GM18508 (cell line): ENCODE data around the gene DDOST.

Experiments used
- ATAC-seq: cut with Tn5 transposase; IDR thresholded peaks from one replicate; pipeline ENCODE4 v1.9.1; 2021; ENCODE audit warnings: moderate number of reproducible peaks; ENCODE audit not compliant: insufficient read depth, unreplicated experiment

Gene DDOST

GRCh38 chr1:20663969-20664715 is 3.0 kb upstream of the DDOST start:
- ATAC-seq, result no peak

- ATAC-seq, result no peak
Measured at GRCh38 chr1:20663365-20663764, 2.2 kb upstream of the DDOST start.

DNA sequence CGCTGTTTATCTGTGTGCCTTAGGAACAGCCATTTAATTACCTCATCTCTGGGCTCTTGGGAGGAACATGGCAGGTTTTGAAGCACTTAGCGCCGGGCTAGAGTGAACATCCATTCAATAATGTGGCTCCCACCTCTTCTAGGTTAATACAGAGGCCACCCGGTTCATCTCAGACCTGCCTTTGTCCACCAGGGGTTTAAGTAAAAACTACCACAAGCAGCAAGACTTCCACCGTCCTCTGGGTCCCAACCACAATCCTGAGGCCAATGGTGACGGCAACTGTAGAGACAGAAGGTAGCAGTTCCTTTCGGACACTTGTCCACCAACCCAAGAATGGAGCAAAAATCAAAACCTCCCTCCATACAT is 924 bp upstream of the DDOST start:
- no peak for ATAC-seq

DNA sequence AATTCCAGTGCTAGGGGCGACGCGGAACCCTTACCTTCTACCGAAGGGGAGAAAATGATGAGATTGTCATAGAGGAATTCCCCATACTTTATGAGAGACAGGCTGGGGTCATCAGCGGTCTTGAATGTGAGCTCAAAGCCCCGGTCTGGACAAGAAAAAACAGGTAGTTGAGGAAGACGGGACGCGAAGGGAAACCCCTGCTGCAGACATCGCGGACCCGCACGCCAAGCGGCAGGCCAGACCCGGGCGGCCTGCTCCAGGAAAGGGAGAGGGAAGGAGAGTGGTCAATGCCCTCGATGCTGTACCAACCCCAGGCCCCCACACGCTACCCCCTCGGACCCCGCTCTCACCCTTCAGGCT is 342 bp downstream of the DDOST start:
- ATAC-seq, result no peak

- ATAC-seq, result no peak
Measured at GRCh38 chr1:20660363-20660762, 806 bp downstream of the DDOST start.

DNA sequence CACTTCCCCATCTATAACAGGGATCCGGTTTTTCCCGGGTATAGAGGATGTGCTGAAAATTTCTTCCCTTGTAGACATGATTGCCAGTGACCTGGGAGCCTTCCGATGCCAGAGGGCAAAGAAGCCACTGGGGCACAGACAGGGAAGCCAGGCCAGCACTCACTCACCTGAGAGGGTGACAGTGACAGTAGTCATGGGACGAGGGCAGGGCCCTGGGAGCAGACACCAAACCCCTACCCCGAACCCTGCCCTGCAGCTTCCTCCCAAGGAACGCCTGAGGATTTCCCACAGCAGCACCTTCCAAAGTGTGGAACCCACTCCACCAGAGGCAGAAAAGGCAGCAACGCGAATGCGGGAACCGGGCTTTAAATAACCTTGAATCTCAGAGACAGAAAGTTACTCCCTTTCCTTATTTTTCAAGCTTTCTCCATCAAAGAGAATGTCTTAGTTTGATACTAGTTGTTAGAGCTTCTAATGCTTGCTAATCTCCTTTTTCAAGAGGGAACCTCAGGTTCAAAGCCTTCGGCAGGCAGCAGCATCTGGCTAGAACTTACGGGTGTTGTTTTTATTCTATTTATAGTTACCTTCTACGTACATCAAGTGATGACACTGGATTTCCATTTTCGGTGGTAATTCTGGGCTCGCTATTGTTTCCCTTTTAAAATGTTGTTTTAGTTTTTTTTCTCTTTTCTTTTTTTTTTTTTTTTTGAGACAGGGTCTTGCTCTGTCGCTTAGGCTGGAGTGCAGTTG is 2.8 kb downstream of the DDOST start:
- no peak for ATAC-seq

- ATAC-seq, result no peak
Measured at GRCh38 chr1:20657024-20657423, 4.1 kb downstream of the DDOST start.

GRCh38 chr1:20654104-20654690 is 7.0 kb downstream of the DDOST start:
- ATAC-seq, result no peak

- ATAC-seq, result no peak
Measured at GRCh38 chr1:20652300-20652699, 8.9 kb downstream of the DDOST start.

- ATAC-seq, result no peak
Measured at GRCh38 chr1:20648946-20649345, 12.2 kb downstream of the DDOST start.

- no peak for ATAC-seq
Measured at GRCh38 chr1:20648438-20648837, 12.7 kb downstream of the DDOST start.

GRCh38 chr1:20645414-20645813 is 15.8 kb downstream of the DDOST start:
- ATAC-seq, result no peak

DNA sequence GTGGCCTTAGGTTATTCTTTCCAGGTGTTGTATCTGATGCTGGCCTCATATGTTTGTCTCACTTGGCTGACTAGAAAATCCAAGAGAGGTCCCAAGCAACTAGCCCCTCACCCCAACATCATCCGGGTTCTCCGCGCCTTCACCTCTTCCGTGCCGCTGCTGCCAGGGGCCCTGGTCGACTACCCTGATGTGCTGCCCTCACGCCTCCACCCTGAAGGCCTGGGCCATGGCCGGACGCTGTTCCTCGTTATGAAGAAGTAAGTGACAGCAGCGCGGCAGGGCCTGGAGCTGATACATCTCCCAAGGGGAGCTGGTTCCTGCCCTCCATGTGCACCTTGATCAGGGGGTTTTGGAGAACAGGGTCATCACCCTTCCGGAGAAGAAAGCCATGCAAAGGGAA is 16.8 kb downstream of the DDOST start:
- ATAC-seq, result no peak

DNA sequence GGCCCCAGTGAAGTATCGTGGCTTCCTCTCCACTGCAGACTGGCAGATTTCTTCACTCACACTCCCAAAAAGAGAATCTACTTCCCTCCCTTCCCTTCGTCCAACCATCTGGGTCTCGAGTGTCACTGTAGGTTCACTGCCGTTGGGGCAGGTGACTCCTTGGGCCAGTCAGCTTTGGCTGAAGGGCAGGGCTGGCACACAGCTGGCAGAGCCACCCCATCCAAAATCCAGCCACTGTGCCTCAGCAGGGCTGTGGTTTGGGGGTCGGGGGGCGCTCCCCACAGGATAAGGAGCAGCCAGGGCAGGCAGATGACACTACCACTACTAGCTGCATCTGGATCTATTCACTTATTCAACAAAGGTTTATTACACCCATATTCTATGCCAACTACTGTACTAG is 18.1 kb downstream of the DDOST start:
- no peak for ATAC-seq

DNA sequence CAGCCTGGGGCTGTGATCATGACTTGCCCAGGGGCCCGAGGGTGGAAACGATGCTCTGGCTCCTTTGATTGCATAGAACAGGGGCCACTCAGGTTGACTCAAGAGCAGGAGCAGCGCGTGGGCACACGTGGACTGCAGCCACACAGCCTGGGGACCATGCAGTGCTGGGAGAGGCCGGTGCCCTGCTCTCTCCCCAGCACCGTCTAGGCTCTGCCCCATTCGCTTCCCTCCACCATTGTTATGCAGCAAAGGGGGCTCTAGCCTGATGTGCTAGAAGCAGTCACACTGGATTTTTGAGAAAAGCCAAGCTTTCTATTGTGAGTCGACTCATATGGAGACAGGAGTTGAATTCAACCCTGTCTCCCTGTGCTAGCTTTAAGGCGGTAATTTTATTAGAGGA is 19.2 kb downstream of the DDOST start:
- no peak for ATAC-seq

DNA sequence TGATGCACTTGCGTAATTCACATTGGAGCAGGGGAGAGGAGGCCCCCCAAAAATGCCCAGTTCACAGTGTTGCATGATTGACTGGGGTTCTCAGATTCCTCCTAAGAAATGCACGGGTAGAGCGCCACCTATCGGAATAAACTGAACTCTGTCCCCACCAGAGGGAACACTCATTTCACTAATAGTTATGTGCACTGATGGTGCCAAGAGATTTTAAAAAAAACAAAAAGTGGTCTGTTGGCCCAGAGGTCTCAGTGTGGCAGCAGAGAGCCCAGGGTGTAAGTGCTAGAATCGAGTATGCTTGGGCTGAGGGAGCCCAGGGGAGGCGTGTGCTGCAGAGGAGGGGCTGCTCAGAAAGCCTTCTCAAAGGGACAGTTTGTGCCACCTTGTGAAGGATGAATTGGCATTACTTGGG is 21.0 kb downstream of the DDOST start:
- ATAC-seq, result no peak

DNA sequence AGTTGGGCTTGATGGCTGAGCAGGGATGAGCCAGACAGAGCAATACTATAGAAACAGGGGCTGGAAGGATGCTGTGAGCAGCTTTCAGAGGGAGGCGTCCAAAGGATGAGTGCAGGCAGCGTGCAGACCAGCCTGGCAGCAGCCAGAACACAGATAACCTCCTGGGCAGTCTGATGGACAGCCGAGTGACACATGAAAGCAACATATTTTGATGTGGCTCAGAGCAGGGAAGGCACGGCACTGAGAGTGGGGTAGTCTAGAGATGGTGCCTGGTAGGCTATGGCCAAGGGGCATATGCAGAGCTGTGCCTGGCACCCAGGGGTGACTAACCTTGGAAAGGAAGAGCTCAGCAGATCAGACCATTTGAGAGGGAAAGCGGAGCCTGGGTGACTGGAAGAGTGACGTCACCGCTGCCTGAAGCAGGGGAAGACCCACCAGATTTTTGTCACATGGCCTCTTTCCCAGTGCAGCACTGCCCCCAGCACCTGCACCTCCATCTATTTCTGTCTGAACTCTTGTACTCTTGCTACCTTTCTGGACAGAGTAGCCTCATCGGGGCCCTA is 24.3 kb downstream of the DDOST start:
- ATAC-seq, result no peak

GRCh38 chr1:20634594-20635084 is 26.5 kb downstream of the DDOST start:
- ATAC-seq, result no peak

DNA sequence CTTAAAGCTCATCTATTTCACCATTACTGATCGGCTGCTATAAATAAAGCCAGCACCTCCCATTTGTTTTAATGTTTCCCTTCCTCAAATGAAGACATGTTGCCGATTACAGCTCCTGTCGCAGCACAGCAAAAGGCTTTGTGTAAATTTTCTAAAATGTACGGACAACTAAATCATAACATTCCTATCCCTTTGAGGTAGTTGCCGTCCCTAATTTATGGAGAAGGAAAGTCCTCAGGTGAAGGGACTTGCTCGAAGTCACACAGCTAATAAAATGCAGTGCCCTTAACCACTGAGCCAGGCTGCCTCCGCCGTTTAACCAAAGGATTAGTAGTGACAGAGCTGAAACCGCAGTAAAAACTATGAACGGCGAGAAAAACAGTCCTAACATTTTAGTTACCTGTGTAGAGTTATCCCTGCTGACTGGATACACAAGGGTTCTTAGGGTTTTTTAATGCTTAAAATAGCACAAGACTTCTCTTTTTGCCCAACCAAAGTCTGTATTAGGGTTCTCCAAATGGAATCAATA is 27.0 kb downstream of the DDOST start:
- no peak for ATAC-seq

DNA sequence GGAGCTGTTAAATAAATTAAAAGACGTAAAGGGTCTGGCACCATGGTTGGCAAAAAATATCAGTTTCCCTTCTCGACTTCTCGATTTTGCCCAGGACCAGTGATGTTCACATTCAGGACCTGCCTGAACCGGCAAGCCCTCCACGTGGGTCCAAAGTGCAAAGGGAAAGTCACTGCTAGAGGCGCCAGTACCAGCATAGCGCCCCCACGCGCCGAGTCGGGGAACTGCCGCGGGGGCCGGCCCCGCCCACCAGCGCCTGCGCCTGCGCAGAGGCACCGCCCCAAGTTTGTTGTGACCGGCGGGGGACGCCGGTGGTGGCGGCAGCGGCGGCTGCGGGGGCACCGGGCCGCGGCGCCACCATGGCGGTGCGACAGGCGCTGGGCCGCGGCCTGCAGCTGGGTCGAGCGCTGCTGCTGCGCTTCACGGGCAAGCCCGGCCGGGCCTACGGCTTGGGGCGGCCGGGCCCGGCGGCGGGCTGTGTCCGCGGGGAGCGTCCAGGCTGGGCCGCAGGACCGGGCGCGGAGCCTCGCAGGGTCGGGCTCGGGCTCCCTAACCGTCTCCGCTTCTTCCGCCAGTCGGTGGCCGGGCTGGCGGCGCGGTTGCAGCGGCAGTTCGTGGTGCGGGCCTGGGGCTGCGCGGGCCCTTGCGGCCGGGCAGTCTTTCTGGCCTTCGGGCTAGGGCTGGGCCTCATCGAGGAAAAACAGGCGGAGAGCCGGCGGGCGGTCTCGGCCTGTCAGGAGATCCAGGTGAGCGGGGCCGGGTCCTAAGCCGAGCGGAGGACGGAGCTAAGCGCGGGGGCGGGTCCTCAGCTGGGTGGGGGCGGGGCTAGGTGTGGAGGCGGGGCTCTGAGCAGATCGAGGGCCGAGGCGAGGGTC is 27.7 kb downstream of the DDOST start, which contains the start of gene PINK1:
PINK1 (plus strand) TSS at position 269 of the 875 bp plus-strand sequence; CDS start at position 360, 91 bp downstream.
- no peak for ATAC-seq
